Measurements from ENCODE around the gene HIVEP3.

DNA sequence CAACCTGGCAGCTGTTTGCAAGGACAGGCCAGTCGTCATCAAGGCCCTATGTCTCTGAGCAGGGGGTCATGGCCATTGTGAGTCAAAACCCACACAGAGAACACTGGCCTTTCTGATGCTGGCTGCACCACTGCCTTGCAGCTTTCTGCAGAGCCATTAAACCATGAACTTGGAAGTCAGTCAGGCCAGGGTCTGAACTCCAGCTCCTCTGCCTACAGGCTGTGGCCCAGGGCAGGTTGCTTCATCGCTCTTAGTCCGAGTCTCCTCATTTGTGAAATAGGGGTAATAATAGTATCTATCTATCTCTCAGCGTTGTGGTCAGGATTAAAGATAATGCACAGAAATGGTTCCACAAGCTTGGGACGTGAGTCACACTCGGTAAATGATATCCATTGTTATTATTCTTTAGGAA lies 35.8 kb upstream of the HIVEP3 start:
- TF ChIP-seq, protein P1, sequence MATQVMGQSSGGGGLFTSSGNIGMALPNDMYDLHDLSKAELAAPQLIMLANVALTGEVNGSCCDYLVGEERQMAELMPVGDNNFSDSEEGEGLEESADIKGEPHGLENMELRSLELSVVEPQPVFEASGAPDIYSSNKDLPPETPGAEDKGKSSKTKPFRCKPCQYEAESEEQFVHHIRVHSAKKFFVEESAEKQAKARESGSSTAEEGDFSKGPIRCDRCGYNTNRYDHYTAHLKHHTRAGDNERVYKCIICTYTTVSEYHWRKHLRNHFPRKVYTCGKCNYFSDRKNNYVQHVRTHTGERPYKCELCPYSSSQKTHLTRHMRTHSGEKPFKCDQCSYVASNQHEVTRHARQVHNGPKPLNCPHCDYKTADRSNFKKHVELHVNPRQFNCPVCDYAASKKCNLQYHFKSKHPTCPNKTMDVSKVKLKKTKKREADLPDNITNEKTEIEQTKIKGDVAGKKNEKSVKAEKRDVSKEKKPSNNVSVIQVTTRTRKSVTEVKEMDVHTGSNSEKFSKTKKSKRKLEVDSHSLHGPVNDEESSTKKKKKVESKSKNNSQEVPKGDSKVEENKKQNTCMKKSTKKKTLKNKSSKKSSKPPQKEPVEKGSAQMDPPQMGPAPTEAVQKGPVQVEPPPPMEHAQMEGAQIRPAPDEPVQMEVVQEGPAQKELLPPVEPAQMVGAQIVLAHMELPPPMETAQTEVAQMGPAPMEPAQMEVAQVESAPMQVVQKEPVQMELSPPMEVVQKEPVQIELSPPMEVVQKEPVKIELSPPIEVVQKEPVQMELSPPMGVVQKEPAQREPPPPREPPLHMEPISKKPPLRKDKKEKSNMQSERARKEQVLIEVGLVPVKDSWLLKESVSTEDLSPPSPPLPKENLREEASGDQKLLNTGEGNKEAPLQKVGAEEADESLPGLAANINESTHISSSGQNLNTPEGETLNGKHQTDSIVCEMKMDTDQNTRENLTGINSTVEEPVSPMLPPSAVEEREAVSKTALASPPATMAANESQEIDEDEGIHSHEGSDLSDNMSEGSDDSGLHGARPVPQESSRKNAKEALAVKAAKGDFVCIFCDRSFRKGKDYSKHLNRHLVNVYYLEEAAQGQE (IDR thresholded peaks at IDR 0.05; ENCODE audit: low read depth, low read length) = no peak
- TF ChIP-seq CHD2 (IDR thresholded peaks at IDR 0.05; ENCODE audit: low read length, partially characterized antibody) = no peak
- TF ChIP-seq RCOR1 (IDR thresholded peaks at IDR 0.05; ENCODE audit: low read length) = no peak
- TF ChIP-seq, protein P2, sequence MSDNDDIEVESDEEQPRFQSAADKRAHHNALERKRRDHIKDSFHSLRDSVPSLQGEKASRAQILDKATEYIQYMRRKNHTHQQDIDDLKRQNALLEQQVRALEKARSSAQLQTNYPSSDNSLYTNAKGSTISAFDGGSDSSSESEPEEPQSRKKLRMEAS (IDR thresholded peaks at IDR 0.05; ENCODE audit: low read depth) = peak; percentile 39; the same call in 1 of the 2 replicates
- peak in 1 of 2 experiments; percentile 88; a peak in 1 of 4 replicates for TF ChIP-seq EP300 (IDR thresholded peaks at IDR 0.05; ENCODE audit: borderline replicate concordance in 1 of 2, low read depth in 1 of 2, low read length in 1 of 2)
- TF ChIP-seq, protein P3, sequence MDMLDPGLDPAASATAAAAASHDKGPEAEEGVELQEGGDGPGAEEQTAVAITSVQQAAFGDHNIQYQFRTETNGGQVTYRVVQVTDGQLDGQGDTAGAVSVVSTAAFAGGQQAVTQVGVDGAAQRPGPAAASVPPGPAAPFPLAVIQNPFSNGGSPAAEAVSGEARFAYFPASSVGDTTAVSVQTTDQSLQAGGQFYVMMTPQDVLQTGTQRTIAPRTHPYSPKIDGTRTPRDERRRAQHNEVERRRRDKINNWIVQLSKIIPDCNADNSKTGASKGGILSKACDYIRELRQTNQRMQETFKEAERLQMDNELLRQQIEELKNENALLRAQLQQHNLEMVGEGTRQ (IDR thresholded peaks at IDR 0.05; ENCODE audit: borderline replicate concordance, low read depth, low read length) = no peak
- TF ChIP-seq, protein P4, sequence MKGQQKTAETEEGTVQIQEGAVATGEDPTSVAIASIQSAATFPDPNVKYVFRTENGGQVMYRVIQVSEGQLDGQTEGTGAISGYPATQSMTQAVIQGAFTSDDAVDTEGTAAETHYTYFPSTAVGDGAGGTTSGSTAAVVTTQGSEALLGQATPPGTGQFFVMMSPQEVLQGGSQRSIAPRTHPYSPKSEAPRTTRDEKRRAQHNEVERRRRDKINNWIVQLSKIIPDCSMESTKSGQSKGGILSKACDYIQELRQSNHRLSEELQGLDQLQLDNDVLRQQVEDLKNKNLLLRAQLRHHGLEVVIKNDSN (IDR thresholded peaks at IDR 0.05; ENCODE audit: borderline replicate concordance, low read depth) = no peak
